ENCODE results near the gene GXYLT2. TPM values are rescaled to one million over a fixed set of nuclear protein-coding genes. Genes with fewer than 3 reads are reported as not detected.
A peak's percentile ranks its signal among the peaks of the same experiment; 100 is the strongest.

Gene GXYLT2, protein sequence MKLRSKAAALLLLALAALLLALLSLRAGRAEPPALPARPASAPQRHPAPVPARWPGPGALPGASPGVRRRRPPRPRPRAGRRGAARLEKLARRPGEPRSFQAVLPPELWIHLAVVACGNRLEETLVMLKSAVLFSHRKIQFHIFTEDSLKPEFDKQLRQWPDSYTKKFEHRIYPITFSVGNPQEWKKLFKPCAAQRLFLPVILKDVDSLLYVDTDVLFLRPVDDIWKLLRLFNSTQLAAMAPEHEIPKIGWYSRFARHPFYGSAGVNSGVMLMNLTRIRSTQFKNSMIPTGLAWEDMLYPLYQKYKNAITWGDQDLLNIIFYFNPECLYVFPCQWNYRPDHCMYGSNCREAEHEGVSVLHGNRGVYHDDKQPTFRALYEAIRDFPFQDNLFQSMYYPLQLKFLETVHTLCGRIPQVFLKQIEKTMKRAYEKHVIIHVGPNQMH
- 3.1 TPM for polyA plus RNA-seq
- long read RNA-seq, donor 1: 0 reads
- long read RNA-seq, donor 2: 0 reads
- long read RNA-seq, donor 3: 0 reads
- long read RNA-seq, donor 4: 0 reads
- long read RNA-seq, donor 5: 0 reads
- long read RNA-seq, donor 6: 0 reads
- long read RNA-seq, donor 7, partial matches to known transcripts: 0 of 2 reads
- long read RNA-seq, donor 7, other reads (novel, unspliced or antisense): 0 of 2 reads
- long read RNA-seq, donor 8: 0 reads
- long read RNA-seq, donor 9: 0 reads
- long read RNA-seq, donor 10, partial matches to known transcripts: 0 of 3 reads
- long read RNA-seq, donor 10, other reads (novel, unspliced or antisense): 0 of 3 reads
- long read RNA-seq, donor 11: 0 reads

DNA sequence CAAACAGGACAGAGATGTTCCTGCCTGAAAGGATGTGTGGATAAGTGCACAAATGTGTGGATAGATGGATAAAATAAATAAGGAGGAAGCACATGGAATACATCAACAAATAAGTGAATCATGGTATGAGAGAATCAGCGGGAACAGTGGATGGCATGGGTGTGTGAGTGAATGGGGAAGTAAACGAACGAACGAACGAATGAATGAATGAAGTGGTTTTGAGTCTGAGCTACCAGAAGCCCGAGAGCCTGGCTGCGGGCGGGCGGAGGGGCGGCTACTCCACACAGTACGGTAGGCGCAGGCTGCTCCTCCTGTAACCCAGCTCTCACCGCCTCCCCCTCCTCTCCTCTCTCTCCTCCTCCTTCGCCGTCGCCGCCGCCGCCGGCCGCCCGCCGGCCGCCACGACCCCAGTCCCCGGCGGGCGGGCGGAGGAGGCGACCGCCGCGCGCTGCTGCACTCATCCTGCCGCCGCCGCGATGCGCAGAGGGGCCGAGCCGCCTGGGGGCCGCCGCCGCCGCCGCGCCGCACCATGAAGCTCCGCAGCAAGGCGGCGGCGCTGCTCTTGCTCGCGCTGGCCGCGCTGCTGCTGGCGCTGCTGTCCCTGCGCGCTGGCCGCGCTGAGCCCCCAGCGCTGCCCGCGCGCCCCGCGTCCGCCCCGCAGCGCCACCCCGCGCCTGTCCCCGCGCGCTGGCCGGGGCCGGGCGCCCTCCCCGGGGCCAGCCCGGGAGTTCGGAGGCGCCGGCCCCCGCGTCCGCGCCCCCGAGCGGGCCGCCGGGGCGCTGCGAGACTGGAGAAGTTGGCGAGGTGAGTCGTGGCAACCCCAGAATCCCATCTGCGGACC is at the start of gene GXYLT2:
TSS of gene GXYLT2 (plus strand) at position 342 of the 841 bp plus-strand sequence. CDS start at position 530, 188 bp downstream.
- Histone ChIP-seq H3K4me3 (ENCODE audit: low read length) (peak within 1 kb of the TSS; percentile 40), H3K36me3 (ENCODE audit: control insufficient read depth, insufficient read depth, low read length) (no peaks in the 10 kb centered on the region), H3K9me3 (ENCODE audit: control insufficient read depth, low read depth, low read length) (peaks cover 4% of the 10 kb centered on the region), H3K27ac (ENCODE audit: low read length) (no peak within 1 kb of the TSS), H3K4me1 (ENCODE audit: control insufficient read depth, insufficient read depth, low read length) (peaks cover 12% of the 10 kb centered on the region), H3K27me3 (ENCODE audit: control insufficient read depth, insufficient read depth, low read length) (peaks cover 2% of the 10 kb centered on the region)
- peak; percentile 39 to 78 for DNase-seq
- 0% methylated on average over 1 of the region's 96 CpGs for WGBS (ENCODE audit: insufficient coverage, low lambda C conversion rate)

DNA sequence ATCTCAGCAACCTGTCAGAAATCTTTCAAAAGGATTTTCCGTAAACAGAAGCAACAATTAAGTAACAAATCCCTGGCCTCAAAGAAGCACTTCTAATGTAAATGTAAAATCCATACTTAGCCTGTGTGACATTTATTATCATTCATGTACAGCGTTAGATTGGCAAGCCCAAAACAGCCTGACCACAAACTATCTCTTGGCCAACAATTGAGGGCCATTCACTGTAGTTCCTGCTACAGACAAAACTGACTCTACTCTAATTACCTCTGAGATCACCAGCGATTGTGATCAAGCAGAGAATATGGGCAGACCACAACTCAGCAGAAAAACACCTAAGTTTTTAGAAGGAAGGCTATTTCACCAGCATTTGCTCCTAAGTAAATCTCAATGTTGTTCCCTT is 48.8 kb upstream of the GXYLT2 start:
- no peaks in the 10 kb centered on the region for H3K27me3 ChIP-seq (ENCODE audit: control insufficient read depth, insufficient read depth, low read length)
- no peaks in the 10 kb centered on the region for H3K4me1 ChIP-seq (ENCODE audit: control insufficient read depth, insufficient read depth, low read length)
- H3K4me3 ChIP-seq (ENCODE audit: low read length): no peak overlapping the region
- peaks cover 42% of the 10 kb centered on the region for H3K36me3 ChIP-seq (ENCODE audit: control insufficient read depth, insufficient read depth, low read length)
- no CpG with 5 or more reads among the region's 3 CpGs for WGBS (ENCODE audit: insufficient coverage, low lambda C conversion rate)
- H3K9me3 ChIP-seq (ENCODE audit: control insufficient read depth, low read depth, low read length): no peaks in the 10 kb centered on the region
- H3K27ac ChIP-seq (ENCODE audit: low read length): no peak overlapping the region
- no peak for DNase-seq

GRCh38 chr3:72844436-72844993 is 43.3 kb upstream of the GXYLT2 start:
- no peaks in the 10 kb centered on the region for H3K9me3 ChIP-seq (ENCODE audit: control insufficient read depth, low read depth, low read length)
- peaks cover 19% of the 10 kb centered on the region for H3K36me3 ChIP-seq (ENCODE audit: control insufficient read depth, insufficient read depth, low read length)
- no peak for DNase-seq
- WGBS (ENCODE audit: insufficient coverage, low lambda C conversion rate): 100% methylated on average over 1 of the region's 1 CpG
- no peaks in the 10 kb centered on the region for H3K27me3 ChIP-seq (ENCODE audit: control insufficient read depth, insufficient read depth, low read length)
- H3K27ac ChIP-seq (ENCODE audit: low read length): no peak overlapping the region
- H3K4me3 ChIP-seq (ENCODE audit: low read length): no peak overlapping the region
- H3K4me1 ChIP-seq (ENCODE audit: control insufficient read depth, insufficient read depth, low read length): peaks cover 22% of the 10 kb centered on the region

DNA sequence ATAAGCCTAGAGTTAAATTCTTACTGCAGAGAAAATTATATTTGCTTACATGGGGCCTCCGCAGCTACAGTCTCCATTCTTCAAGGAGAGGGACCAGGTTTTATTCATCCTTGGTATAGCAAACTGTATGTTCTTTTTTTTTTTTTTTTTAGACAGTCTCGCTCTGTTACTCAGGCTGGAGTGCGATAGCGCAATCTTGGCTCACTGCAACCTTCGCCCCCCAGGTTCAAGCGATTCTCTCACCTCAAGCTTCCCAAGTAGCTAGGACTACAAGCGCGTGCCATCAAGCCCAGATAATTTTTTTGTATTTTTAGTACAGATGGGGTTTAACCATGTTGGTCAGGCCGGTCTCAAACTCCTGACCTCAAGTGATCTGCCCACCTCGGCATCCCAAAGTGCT is 41.7 kb upstream of the GXYLT2 start:
- 40% methylated on average over 1 of the region's 10 CpGs for WGBS (ENCODE audit: insufficient coverage, low lambda C conversion rate)
- H3K27me3 ChIP-seq (ENCODE audit: control insufficient read depth, insufficient read depth, low read length): no peaks in the 10 kb centered on the region
- peak overlapping the region; percentile 31 for H3K27ac ChIP-seq (ENCODE audit: low read length)
- no peaks in the 10 kb centered on the region for H3K9me3 ChIP-seq (ENCODE audit: control insufficient read depth, low read depth, low read length)
- DNase-seq: peak; percentile 52 to 74
- H3K36me3 ChIP-seq (ENCODE audit: control insufficient read depth, insufficient read depth, low read length): peaks cover 10% of the 10 kb centered on the region
- H3K4me3 ChIP-seq (ENCODE audit: low read length): no peak overlapping the region
- H3K4me1 ChIP-seq (ENCODE audit: control insufficient read depth, insufficient read depth, low read length): peaks cover 22% of the 10 kb centered on the region

DNA sequence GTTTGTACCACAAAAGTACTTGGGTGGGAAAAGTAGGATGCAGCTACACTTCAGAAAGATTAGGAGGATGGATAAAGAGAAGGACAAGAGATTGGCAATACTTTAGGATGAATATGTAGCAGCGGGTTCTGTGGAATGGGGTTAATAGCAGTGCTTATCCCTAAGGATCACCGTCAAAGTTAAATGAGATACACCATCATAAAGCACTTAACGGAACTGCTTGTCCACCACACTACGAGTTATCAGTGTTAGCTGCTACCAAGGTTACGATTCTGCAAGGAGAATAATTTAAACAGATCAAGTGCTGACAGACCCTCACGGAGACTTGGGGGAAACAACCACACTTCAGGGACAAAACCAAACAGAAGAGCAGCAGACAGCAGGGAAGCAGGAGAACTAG is 40.6 kb upstream of the GXYLT2 start:
- H3K36me3 ChIP-seq (ENCODE audit: control insufficient read depth, insufficient read depth, low read length): peaks cover under 1% of the 10 kb centered on the region
- H3K27ac ChIP-seq (ENCODE audit: low read length): peak overlapping the region; percentile 70
- peak overlapping the region; percentile 97 for H3K4me3 ChIP-seq (ENCODE audit: low read length)
- H3K4me1 ChIP-seq (ENCODE audit: control insufficient read depth, insufficient read depth, low read length): peaks cover 22% of the 10 kb centered on the region
- no peaks in the 10 kb centered on the region for H3K27me3 ChIP-seq (ENCODE audit: control insufficient read depth, insufficient read depth, low read length)
- WGBS (ENCODE audit: insufficient coverage, low lambda C conversion rate): no CpG with 5 or more reads among the region's 6 CpGs
- no peaks in the 10 kb centered on the region for H3K9me3 ChIP-seq (ENCODE audit: control insufficient read depth, low read depth, low read length)
- no peak for DNase-seq

GRCh38 chr3:72847751-72848702 is 39.8 kb upstream of the GXYLT2 start, which contains the start of gene SHQ1:
Gene SHQ1, minus strand, starts transcription at chr3:72848445. Its CDS starts 105 bp downstream, at chr3:72848340.
- peak; percentile 94 to 95 for DNase-seq
- Histone ChIP-seq H3K27ac (ENCODE audit: low read length) (peak within 1 kb of the TSS; percentile 70), H3K4me1 (ENCODE audit: control insufficient read depth, insufficient read depth, low read length) (peaks cover 22% of the 10 kb centered on the region), H3K36me3 (ENCODE audit: control insufficient read depth, insufficient read depth, low read length) (no peaks in the 10 kb centered on the region), H3K27me3 (ENCODE audit: control insufficient read depth, insufficient read depth, low read length) (no peaks in the 10 kb centered on the region), H3K4me3 (ENCODE audit: low read length) (peak within 1 kb of the TSS; percentile 97), H3K9me3 (ENCODE audit: control insufficient read depth, low read depth, low read length) (no peaks in the 10 kb centered on the region)
- 0% methylated on average over 9 of the region's 86 CpGs for WGBS (ENCODE audit: insufficient coverage, low lambda C conversion rate)

DNA sequence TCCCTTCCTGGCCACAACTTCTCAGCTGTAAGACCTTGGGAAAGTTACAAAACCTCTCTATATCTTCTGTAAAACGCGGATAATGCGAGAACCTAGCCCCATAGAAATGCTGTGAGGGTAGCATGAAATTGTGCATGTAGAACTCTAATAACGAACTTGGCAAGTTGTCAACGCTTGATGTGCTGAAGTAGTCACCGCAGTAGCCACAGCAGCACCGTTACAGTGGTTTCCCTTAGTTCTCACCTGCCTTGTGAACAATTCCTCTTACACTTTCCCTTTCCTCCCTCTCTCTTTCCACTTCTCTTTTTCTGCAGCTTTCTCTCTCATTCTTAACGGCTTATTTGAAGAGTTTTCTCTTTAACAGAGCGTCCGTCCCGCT is 39.2 kb upstream of the GXYLT2 start:
- no peak overlapping the region for H3K27ac ChIP-seq (ENCODE audit: low read length)
- WGBS (ENCODE audit: insufficient coverage, low lambda C conversion rate): 0% methylated on average over 1 of the region's 11 CpGs

GRCh38 chr3:72855001-72855400 is 32.8 kb upstream of the GXYLT2 start:
- H3K27ac ChIP-seq (ENCODE audit: low read length): no peak overlapping the region
- no peaks in the 10 kb centered on the region for H3K36me3 ChIP-seq (ENCODE audit: control insufficient read depth, insufficient read depth, low read length)
- H3K4me1 ChIP-seq (ENCODE audit: control insufficient read depth, insufficient read depth, low read length): no peaks in the 10 kb centered on the region
- 80% methylated on average over 1 of the region's 7 CpGs for WGBS (ENCODE audit: insufficient coverage, low lambda C conversion rate)
- no peak overlapping the region for H3K4me3 ChIP-seq (ENCODE audit: low read length)
- DNase-seq: no peak
- H3K27me3 ChIP-seq (ENCODE audit: control insufficient read depth, insufficient read depth, low read length): no peaks in the 10 kb centered on the region
- H3K9me3 ChIP-seq (ENCODE audit: control insufficient read depth, low read depth, low read length): no peaks in the 10 kb centered on the region

More for the DNA sequence above, 39.2 kb upstream of the GXYLT2 start:
- Histone ChIP-seq H3K4me3 (ENCODE audit: low read length) (peak overlapping the region; percentile 97), H3K27me3 (ENCODE audit: control insufficient read depth, insufficient read depth, low read length) (no peaks in the 10 kb centered on the region), H3K36me3 (ENCODE audit: control insufficient read depth, insufficient read depth, low read length) (no peaks in the 10 kb centered on the region), H3K9me3 (ENCODE audit: control insufficient read depth, low read depth, low read length) (no peaks in the 10 kb centered on the region), H3K4me1 (ENCODE audit: control insufficient read depth, insufficient read depth, low read length) (peaks cover 22% of the 10 kb centered on the region)
- no peak for DNase-seq

DNA sequence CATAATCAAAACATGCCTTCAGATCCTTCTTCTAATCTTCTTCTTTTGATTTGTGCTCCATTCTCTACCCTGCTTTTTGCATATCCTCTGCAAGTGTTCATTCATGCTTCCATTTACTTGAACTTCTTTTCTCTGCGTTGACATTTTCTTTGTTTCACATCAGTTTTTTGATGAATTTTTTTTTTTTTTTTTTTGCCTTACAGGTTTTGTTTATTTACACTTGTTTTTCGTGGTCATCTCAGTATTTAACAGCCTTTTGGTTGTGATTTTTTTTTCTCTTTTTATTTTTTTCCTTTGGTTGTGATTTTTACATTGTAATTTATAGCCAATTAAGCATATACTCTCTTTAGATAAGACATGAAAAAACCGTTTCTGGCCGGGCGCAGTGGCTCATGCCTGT is 27.8 kb upstream of the GXYLT2 start:
- no peak overlapping the region for H3K4me3 ChIP-seq (ENCODE audit: low read length)
- 100% methylated on average over 1 of the region's 5 CpGs for WGBS (ENCODE audit: insufficient coverage, low lambda C conversion rate)
- H3K27me3 ChIP-seq (ENCODE audit: control insufficient read depth, insufficient read depth, low read length): no peaks in the 10 kb centered on the region
- H3K27ac ChIP-seq (ENCODE audit: low read length): no peak overlapping the region
- H3K36me3 ChIP-seq (ENCODE audit: control insufficient read depth, insufficient read depth, low read length): no peaks in the 10 kb centered on the region
- H3K9me3 ChIP-seq (ENCODE audit: control insufficient read depth, low read depth, low read length): no peaks in the 10 kb centered on the region
- no peaks in the 10 kb centered on the region for H3K4me1 ChIP-seq (ENCODE audit: control insufficient read depth, insufficient read depth, low read length)
- no peak for DNase-seq

Measured in large intestine (tissue), 12 donors.